ENCODE results near the gene REST. TPM values are rescaled to one million over a fixed set of nuclear protein-coding genes. Genes with fewer than 3 reads are reported as not detected.

REST gene
- total and polyA plus RNA-seq, 2 donors (not counting 3 experiments of a cell fraction or from before 2014, with no cell fraction given) = 7.0 to 45.9 TPM

DNA sequence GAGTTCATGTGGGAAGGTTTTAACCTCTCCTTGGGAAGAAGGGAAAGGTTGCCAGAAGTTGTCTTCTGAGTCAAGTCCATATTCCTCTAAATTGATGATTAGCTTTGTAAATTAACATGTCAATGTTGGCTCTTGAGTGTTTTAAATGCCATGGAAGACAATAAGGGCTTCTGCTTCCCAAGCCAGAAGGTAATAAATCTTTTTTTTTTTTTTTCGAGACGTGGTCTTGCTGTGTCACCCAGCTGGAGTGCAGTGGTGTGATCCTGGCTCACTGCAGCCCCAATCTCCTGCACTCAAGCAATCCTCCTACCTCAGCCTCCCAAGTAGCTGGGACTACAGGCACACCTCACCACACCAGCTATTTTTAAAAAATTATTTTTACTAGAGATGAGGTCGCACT, 5.0 kb upstream of the REST start:
- no peaks in the 10 kb centered on the region for H3K4me1 ChIP-seq (ENCODE audit: control insufficient read depth, extremely low read depth, insufficient read depth, low read length)
- TF ChIP-seq EZH2 (IDR thresholded peaks at IDR 0.05; ENCODE audit: borderline replicate concordance, low read depth, low read length, severe bottlenecking) (no peak), JUN (IDR thresholded peaks at IDR 0.05; ENCODE audit: borderline replicate concordance, insufficient read depth, insufficient read length, low read depth) (no peak), MYC (IDR thresholded peaks at IDR 0.05; ENCODE audit: low read depth, low read length) (no peak)
- TF ChIP-seq, protein P1, sequence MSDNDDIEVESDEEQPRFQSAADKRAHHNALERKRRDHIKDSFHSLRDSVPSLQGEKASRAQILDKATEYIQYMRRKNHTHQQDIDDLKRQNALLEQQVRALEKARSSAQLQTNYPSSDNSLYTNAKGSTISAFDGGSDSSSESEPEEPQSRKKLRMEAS (IDR thresholded peaks at IDR 0.05; ENCODE audit: insufficient read depth, insufficient read length) = no peak
- FAIRE-seq (no peak), DNase-seq (ENCODE audit: low read depth, low spot score) (no peak)
- dilution Hi-C loops (cut with MboI; ENCODE audit: extremely low pct_ligation_motif_present, low sequenced_read_pairs) (no loop called here), intact Hi-C loops (cut with micrococcal nuclease) (no loop called here)
- H3K79me2 ChIP-seq (ENCODE audit: control insufficient read depth, insufficient read depth, low read length) = no peaks in the 10 kb centered on the region
- ChIA-PET CTCF (no interaction called here), POLR2A (no interaction called here)
- H3K9ac ChIP-seq (replicated peaks; ENCODE audit: extremely low read depth, insufficient read depth, low read length) = no peak overlapping the region
- H3K27me3 ChIP-seq (ENCODE audit: control insufficient read depth in 2 of 2, insufficient read depth in 2 of 2, low read length in 2 of 2) = peaks cover 4 to 6% of the 10 kb centered on the region in 2 experiments
- no peak overlapping the region for H3K4me3 ChIP-seq (replicated peaks in 1 of 3; ENCODE audit: insufficient read depth in 1 of 3, low read depth in 1 of 3, low read length in 3 of 3)
- no peak overlapping the region for H3K4me2 ChIP-seq (ENCODE audit: insufficient read depth, low read length)
- H3K9me3 ChIP-seq (replicated peaks; ENCODE audit: control insufficient read depth, insufficient read depth, low read length) = no peaks in the 10 kb centered on the region
- no peak overlapping the region for H2AFZ ChIP-seq (ENCODE audit: low read depth, low read length)
- H4K20me1 ChIP-seq (replicated peaks; ENCODE audit: control insufficient read depth, extremely low read depth, insufficient read depth, low read length) = no peaks in the 10 kb centered on the region
- BruUV-seq (replicated peaks) = no TSS peak
- H3K9me1 ChIP-seq (replicated peaks; ENCODE audit: control insufficient read depth, extremely low read depth, insufficient read depth, low read length) = no peaks in the 10 kb centered on the region
- no peaks in the 10 kb centered on the region for H3K36me3 ChIP-seq (ENCODE audit: control insufficient read depth in 2 of 2, extremely low read depth in 1 of 2, insufficient read depth in 2 of 2, low read length in 2 of 2)
- H3K27ac ChIP-seq (ENCODE audit: insufficient read depth, low read depth, low read length) = no peak overlapping the region

DNA sequence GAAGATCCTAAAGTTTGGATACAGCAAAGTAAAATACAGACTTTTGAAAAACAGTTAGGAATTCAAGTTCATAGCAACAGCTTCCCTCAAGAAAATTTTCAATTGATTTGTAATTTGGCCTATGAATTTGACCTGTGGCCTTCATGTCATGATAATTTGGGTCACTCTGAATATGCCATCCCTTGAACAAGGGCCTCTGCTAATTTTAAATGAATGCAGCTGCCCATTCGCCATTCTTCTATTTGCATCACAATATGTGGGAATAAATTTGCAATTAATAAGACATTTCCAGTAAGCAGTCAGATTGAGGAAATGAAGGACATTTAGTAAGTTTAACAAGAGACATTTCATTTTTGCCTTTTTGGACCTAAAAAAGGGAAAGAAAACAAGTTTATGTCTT, 1.9 kb upstream of the REST start:
- TF ChIP-seq POLR2AphosphoS5 (IDR thresholded peaks at IDR 0.05; ENCODE audit: insufficient read depth, low read depth, low read length) = no peak
- TF ChIP-seq EZH2 (IDR thresholded peaks at IDR 0.05; ENCODE audit: borderline replicate concordance, low read depth, low read length, severe bottlenecking) = no peak
- no peak for TF ChIP-seq GATA2 (IDR thresholded peaks at IDR 0.05; ENCODE audit: insufficient read depth, insufficient read length, low read depth, low read length)
- no peak for TF ChIP-seq POLR2A (IDR thresholded peaks at IDR 0.05; ENCODE audit: low read depth, low read length)
- TF ChIP-seq, protein P1 (IDR thresholded peaks at IDR 0.05; ENCODE audit: insufficient read depth, insufficient read length) = no peak
- TF ChIP-seq, protein P2, sequence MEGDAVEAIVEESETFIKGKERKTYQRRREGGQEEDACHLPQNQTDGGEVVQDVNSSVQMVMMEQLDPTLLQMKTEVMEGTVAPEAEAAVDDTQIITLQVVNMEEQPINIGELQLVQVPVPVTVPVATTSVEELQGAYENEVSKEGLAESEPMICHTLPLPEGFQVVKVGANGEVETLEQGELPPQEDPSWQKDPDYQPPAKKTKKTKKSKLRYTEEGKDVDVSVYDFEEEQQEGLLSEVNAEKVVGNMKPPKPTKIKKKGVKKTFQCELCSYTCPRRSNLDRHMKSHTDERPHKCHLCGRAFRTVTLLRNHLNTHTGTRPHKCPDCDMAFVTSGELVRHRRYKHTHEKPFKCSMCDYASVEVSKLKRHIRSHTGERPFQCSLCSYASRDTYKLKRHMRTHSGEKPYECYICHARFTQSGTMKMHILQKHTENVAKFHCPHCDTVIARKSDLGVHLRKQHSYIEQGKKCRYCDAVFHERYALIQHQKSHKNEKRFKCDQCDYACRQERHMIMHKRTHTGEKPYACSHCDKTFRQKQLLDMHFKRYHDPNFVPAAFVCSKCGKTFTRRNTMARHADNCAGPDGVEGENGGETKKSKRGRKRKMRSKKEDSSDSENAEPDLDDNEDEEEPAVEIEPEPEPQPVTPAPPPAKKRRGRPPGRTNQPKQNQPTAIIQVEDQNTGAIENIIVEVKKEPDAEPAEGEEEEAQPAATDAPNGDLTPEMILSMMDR (IDR thresholded peaks at IDR 0.05; ENCODE audit: extremely low read depth in 1 of 2, insufficient read depth in 1 of 2, low read depth in 1 of 2, low read length in 2 of 2) = no peak
- no peak for TF ChIP-seq JUN (IDR thresholded peaks at IDR 0.05; ENCODE audit: borderline replicate concordance, insufficient read depth, insufficient read length, low read depth)
- TF ChIP-seq FOS (IDR thresholded peaks at IDR 0.05; ENCODE audit: borderline replicate concordance, insufficient read depth, low read length) = no peak
- TF ChIP-seq MYC (IDR thresholded peaks at IDR 0.05; ENCODE audit: low read depth, low read length) = no peak
- H4K20me1 ChIP-seq (replicated peaks; ENCODE audit: control insufficient read depth, extremely low read depth, insufficient read depth, low read length) = peaks cover 3% of the 10 kb centered on the region
- no peak overlapping the region for H2AFZ ChIP-seq (ENCODE audit: low read depth, low read length)
- H3K79me2 ChIP-seq (ENCODE audit: control insufficient read depth, insufficient read depth, low read length) = peaks cover 20% of the 10 kb centered on the region
- no peak overlapping the region for H3K9ac ChIP-seq (replicated peaks; ENCODE audit: extremely low read depth, insufficient read depth, low read length)
- intact Hi-C loops (cut with micrococcal nuclease) = no loop called here
- H3K27me3 ChIP-seq (ENCODE audit: control insufficient read depth in 2 of 2, insufficient read depth in 2 of 2, low read length in 2 of 2) = peaks cover 4 to 6% of the 10 kb centered on the region in 2 experiments
- H3K27ac ChIP-seq (ENCODE audit: insufficient read depth, low read depth, low read length) = no peak overlapping the region
- H3K4me2 ChIP-seq (ENCODE audit: insufficient read depth, low read length) = no peak overlapping the region
- H3K9me1 ChIP-seq (replicated peaks; ENCODE audit: control insufficient read depth, extremely low read depth, insufficient read depth, low read length) = no peaks in the 10 kb centered on the region
- DNase-seq (ENCODE audit: low read depth, low spot score) (no peak), FAIRE-seq (no peak)
- dilution Hi-C loops (cut with MboI; ENCODE audit: extremely low pct_ligation_motif_present, low sequenced_read_pairs) = no loop called here
- H3K36me3 ChIP-seq (ENCODE audit: control insufficient read depth in 2 of 2, extremely low read depth in 1 of 2, insufficient read depth in 2 of 2, low read length in 2 of 2) = no peaks in the 10 kb centered on the region
- no TSS peak for BruUV-seq (replicated peaks)
- CTCF ChIA-PET = no interaction called here
- H3K9me3 ChIP-seq (replicated peaks; ENCODE audit: control insufficient read depth, insufficient read depth, low read length) = no peaks in the 10 kb centered on the region
- peaks cover 13% of the 10 kb centered on the region for H3K4me1 ChIP-seq (ENCODE audit: control insufficient read depth, extremely low read depth, insufficient read depth, low read length)
- H3K4me3 ChIP-seq (replicated peaks in 1 of 3; ENCODE audit: insufficient read depth in 1 of 3, low read depth in 1 of 3, low read length in 3 of 3) = no peak overlapping the region
- POLR2A ChIA-PET = no interaction called here

Measured in endothelial cell of umbilical vein (primary cell).